ENCODE results near the gene CC2D2B. TPM values are rescaled to one million over a fixed set of nuclear protein-coding genes. Genes with fewer than 3 reads are reported as not detected.
A peak's percentile ranks its signal among the peaks of the same experiment; 100 is the strongest.
"Not testable (repeated sequence)": the region's sequence is repeated elsewhere in the genome, so short reads cannot be mapped to it uniquely, and the experiment has no call there.

CC2D2B gene
- polyA plus RNA-seq, 1 donor from 2014 or later: 0.28 TPM

DNA sequence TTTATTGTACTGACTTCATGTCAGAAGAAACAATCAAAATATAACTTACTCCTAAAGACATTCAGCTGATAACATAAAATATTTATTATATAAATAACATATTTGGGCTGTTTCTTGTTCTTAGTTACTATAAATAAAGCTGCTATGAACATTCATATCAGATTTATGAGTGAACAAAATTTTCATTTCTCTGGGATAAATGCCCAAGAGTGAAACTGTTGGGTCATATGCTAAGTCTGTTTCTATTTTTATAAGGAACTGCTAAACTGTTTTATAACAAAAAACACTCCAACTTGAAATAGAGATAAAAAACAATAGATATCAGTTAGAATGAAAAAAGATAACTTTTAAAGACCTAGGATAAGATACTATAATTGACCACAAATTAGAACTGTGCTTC is 26.5 kb upstream of the CC2D2B start:
- Mint-ChIP-seq H3K36me3 (peaks cover 7% of the 10 kb centered on the region), H3K27me3 (no peaks in the 10 kb centered on the region)

DNA sequence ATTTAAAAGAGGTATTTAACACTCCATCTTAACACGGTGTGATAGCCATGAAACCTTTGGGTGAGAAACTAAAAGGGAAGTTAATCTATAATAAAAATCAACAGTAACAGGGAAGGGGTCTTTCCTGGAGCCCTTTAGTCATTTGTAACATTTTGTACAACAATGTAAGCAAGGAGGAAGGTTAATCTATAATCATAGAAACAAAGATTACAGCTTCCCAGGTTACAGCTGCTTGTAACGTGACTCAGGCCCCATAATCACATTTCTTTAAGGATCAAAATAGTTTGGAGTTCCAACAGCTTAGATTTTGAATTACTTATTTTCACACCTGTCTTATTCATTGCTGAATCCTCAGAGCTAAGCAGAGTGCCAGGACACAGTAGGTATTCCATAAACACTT is 17.9 kb upstream of the CC2D2B start:
- H3K27ac Mint-ChIP-seq: no peak overlapping the region

More for the DNA sequence above, 26.5 kb upstream of the CC2D2B start:
- Mint-ChIP-seq H3K4me1 (peaks cover 2 to 8% (median 3%) of the 10 kb centered on the region in 3 donors), H3K9me3 (peaks cover 0 to 2% (median 1%) of the 10 kb centered on the region in 3 donors), H3K27ac (no peak overlapping the region), H3K4me3 (no peak overlapping the region)

DNA sequence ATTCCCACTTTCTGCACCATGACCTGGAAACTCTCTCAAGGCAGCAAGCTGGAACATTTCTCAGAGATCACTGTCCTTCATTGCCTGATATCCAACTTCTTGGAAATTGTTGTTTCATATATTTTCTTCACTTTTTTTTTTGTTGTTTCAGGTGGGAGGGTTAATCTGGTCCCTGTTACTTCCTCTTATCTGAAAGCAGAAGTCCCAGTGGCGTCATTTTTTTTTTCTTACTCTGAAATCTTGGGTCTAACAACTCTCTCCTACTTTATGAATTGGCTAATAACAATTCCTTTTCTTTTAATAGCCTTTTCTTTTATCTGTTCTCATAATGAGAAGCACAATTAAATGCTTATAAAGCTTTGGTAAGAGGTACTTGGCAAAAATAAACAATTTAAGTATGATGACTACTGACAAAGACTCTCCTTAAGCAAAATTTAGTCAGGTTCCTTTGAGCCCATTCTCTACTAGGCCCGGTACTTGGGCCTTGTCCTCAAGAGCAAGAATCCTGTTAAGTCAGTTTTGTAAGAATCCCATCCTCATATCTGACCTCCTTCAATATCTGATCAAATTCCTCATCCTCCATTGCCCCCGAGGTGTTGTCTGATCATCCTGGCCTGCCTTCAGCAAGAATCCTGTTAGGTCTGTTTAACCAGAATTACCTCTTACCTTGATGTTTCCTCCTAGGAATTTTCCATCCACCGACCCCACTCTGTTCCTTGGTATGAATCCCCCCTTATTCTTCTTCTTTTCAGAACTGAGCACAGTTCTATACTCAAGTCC is 11.5 kb upstream of the CC2D2B start:
- H3K36me3 Mint-ChIP-seq: peaks cover 11% of the 10 kb centered on the region
- peak overlapping the region in 2 of 4 donors; percentile 0 to 87 for H3K4me3 Mint-ChIP-seq
- H3K4me1 Mint-ChIP-seq: peaks cover 11 to 26% (median 12%) of the 10 kb centered on the region in 3 donors
- H3K27ac Mint-ChIP-seq: peak overlapping the region; percentile 13 to 83 (median 22)
- H3K9me3 Mint-ChIP-seq: peaks cover 0 to 2% (median 0%) of the 10 kb centered on the region in 3 donors
- H3K27me3 Mint-ChIP-seq: no peaks in the 10 kb centered on the region

More for the DNA sequence above, 17.9 kb upstream of the CC2D2B start:
- Mint-ChIP-seq H3K9me3 (peaks cover 0 to 2% (median 0%) of the 10 kb centered on the region in 3 donors), H3K27me3 (no peaks in the 10 kb centered on the region), H3K4me1 (peaks cover 0 to 2% (median 0%) of the 10 kb centered on the region in 3 donors), H3K36me3 (peaks cover 13% of the 10 kb centered on the region), H3K4me3 (no peak overlapping the region)

- peaks cover 5 to 11% (median 9%) of the 10 kb centered on the region in 3 donors for H3K4me1 Mint-ChIP-seq
- not testable (repeated sequence) for H3K27me3 Mint-ChIP-seq, H3K36me3 Mint-ChIP-seq, H3K9me3 Mint-ChIP-seq
- H3K27ac Mint-ChIP-seq: peak overlapping the region in 2 of 3 donors; percentile 5 to 20
- peak overlapping the region; percentile 19 to 96 (median 58) for H3K4me3 Mint-ChIP-seq
Measured at GRCh38 chr10:95905897-95906580, 1.7 kb upstream of the CC2D2B start.

DNA sequence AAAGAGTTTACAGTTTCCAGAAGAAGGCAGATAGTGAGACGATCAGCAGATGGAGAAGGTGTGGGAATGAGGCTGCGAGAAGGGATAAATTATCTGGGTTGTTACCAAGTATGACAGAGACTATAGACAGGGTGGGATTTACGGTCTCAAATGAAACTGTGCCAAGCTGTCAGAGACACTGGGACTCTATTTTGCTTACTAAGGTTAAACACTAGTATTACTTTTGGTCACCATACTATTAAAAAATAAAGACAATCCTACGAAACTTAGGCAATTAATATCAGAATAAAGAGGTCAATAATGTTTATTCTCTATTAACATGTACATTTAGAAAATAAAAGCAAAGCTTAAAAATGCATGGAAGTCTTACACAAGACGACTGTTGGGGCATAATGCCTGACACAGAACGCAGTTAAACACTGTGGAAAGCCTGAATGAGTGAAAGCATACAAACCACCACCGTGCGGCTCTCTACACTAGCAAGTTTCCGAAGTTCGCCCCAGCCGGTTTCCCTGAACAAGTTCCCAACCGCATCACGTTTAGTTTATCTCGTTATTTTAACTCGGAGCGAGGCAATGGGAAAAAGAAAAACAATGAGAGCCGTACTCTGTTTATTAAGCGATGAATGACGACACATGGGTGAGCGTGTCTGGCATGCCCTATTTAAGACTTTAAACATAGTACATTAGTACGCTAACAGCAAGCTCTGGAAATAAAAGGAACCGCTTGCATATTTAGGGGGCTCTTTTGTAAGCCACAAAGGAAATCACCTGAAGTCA is 909 bp upstream of the CC2D2B start:
- Mint-ChIP-seq H3K27ac (peak overlapping the region in 2 of 3 donors; percentile 81 to 90), H3K9me3 (no peaks in the 10 kb centered on the region), H3K36me3 (no peaks in the 10 kb centered on the region), H3K4me1 (peaks cover 5 to 11% (median 9%) of the 10 kb centered on the region in 3 donors), H3K27me3 (no peaks in the 10 kb centered on the region), H3K4me3 (peak overlapping the region; percentile 95 to 97 (median 96))

DNA sequence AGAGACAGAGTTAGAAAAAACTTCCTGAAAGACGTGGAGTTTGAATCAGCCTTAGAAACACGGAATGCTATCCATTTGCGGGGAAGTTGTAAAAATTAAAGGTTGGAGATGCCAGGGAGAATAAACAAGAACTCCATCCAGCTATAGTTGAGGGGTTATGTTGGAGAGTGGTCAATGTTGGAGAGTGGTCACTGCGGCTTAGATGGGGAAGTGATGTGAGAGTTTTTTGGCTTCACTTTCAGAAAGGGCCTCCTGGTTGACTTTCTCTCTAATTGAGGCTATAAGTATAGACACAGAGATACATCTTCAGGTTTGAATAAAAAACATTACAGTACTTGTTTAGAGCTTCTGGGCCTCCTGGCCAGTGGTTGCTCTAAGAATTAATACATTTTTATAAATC is 675 bp downstream of the CC2D2B start:
- Mint-ChIP-seq H3K27me3 (no peaks in the 10 kb centered on the region), H3K36me3 (no peaks in the 10 kb centered on the region), H3K4me1 (peaks cover 5 to 9% (median 5%) of the 10 kb centered on the region in 3 donors), H3K9me3 (no peaks in the 10 kb centered on the region), H3K4me3 (peak overlapping the region; percentile 95 to 97 (median 96)), H3K27ac (no peak overlapping the region)

- Mint-ChIP-seq H3K4me1 (peaks cover 5 to 9% (median 5%) of the 10 kb centered on the region in 3 donors), H3K9me3 (no peaks in the 10 kb centered on the region), H3K27me3 (no peaks in the 10 kb centered on the region), H3K27ac (no peak overlapping the region), H3K4me3 (no peak overlapping the region), H3K36me3 (no peaks in the 10 kb centered on the region)
Measured at GRCh38 chr10:95909561-95909960, 1.8 kb downstream of the CC2D2B start.

DNA sequence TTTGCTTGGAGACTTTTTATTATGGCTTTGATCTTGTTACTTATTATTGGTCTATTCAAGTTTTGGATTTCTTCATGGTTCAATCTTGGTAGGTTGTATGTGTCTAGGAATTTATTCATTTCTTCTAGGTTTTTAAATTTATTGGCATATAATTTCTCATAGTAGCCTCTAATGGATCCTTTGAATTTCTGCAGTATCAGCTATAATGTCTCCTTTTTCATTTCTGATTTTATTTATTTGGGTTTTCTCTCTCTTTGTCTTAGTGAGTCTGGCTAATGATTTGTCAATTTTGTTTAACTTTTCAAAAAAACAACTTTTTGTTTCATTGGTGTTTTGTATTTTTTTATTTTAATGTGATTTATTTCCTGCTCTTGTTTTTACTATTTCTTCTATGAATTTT is 8.3 kb downstream of the CC2D2B start:
- not testable (repeated sequence) for H3K9me3 Mint-ChIP-seq, H3K4me1 Mint-ChIP-seq, H3K27ac Mint-ChIP-seq, H3K36me3 Mint-ChIP-seq, H3K27me3 Mint-ChIP-seq, H3K4me3 Mint-ChIP-seq

DNA sequence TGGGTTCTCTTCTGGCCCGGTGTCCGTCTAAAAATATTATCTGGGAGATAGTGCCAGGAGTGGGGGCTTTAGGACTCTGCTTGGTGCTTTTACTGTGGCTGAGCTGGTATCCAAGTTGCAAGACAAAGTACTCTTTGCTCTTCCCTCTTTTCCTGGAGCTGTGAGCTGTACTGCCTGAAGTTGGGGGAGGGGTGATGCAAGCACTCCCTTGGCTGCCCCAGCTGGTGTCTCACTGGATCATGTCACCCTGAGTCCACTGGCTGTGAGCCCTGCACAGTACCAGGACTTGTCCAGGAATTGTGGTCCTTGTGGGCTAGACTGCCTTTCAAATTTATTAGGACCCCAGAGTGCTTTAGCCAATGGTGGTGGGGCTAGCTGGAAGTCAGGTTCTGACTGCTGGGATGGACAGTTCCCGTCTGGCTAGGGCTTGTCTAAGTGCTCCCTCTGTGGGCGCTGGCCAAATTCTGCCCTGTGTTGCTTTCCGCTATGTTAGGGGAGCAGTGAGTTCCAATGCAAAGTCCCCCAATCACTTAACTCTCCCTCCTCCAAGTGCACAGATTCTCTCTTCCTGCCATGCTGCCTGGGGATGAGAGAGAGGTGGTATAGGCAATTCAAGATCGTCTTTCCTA is 13.1 kb downstream of the CC2D2B start:
- no peaks in the 10 kb centered on the region for H3K9me3 Mint-ChIP-seq
- H3K36me3 Mint-ChIP-seq: no peaks in the 10 kb centered on the region

DNA sequence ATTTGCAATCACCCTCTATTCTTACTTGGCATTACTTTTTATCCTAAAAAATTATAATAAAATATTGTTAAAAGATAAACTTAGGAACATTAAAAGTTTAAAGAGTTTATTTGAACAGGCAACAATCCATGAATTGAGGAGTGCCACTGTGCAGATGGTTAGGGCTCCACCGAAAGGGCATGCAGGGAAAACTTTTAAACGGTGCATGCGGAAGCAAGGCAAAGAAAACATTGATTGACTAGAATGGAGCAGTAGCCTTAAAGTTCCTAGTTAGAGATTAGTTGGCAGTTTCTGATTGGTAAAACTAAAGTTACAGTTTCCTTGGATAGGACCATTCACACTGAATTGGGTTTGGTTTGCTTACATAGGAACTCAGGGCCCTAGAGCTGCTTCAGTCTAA is 17.3 kb downstream of the CC2D2B start:
- Mint-ChIP-seq H3K27ac (no peak overlapping the region), H3K9me3 (no peaks in the 10 kb centered on the region), H3K4me1 (no peaks in the 10 kb centered on the region), H3K27me3 (peaks cover 2% of the 10 kb centered on the region), H3K4me3 (no peak overlapping the region), H3K36me3 (no peaks in the 10 kb centered on the region)

More for the DNA sequence above, 13.1 kb downstream of the CC2D2B start:
- H3K27ac Mint-ChIP-seq: no peak overlapping the region
- no peak overlapping the region for H3K4me3 Mint-ChIP-seq
- H3K27me3 Mint-ChIP-seq: no peaks in the 10 kb centered on the region
- H3K4me1 Mint-ChIP-seq: no peaks in the 10 kb centered on the region

DNA sequence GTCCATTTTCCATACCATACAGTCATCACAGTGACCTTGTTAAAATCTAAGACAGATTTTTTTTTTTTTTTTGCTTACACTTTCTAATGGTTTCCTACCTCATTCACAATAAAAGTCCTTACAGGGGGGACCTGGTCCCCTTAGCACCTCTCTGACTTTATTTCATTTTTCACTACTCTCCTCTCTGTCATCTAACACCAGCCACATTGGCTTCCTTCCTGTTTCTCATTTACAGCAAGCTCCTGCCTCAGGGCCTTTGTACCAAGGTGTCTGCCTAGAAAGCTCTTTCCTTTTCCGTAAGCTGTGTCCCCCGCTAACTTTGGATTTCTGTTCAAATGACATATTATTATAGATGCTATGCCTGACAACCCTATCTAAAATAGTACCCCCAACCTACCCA is 27.7 kb downstream of the CC2D2B start:
- Mint-ChIP-seq H3K9me3 (peaks cover 0 to 8% (median 1%) of the 10 kb centered on the region in 3 donors), H3K4me3 (no peak overlapping the region), H3K36me3 (peaks cover 4% of the 10 kb centered on the region), H3K27me3 (no peaks in the 10 kb centered on the region), H3K4me1 (peaks cover 0 to 3% (median 0%) of the 10 kb centered on the region in 3 donors), H3K27ac (no peak overlapping the region)

DNA sequence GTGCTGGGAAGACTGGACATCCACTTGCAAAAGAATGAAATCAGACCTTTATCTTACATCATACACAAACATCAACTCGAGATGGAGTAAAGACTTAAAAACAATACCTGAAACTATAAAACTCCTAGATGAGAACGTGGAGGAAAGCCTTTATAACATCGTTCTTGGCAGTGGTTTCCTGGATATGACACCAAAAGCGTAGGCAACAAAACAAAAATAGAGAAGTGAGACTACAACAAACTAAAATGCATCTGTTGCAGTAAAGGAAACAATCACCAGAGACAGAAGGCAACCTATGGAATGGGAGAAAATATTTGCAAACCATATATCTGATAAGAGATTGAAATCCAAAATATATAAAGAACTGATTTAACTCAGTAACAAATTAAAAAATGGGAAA is 33.3 kb downstream of the CC2D2B start:
- peaks cover 1% of the 10 kb centered on the region for H3K27me3 Mint-ChIP-seq
- H3K4me3 Mint-ChIP-seq: no peak overlapping the region
- peaks cover 5 to 8% (median 5%) of the 10 kb centered on the region in 3 donors for H3K9me3 Mint-ChIP-seq
- peaks cover 5 to 7% (median 5%) of the 10 kb centered on the region in 3 donors for H3K4me1 Mint-ChIP-seq
- peaks cover 2% of the 10 kb centered on the region for H3K36me3 Mint-ChIP-seq
- H3K27ac Mint-ChIP-seq: no peak overlapping the region

DNA sequence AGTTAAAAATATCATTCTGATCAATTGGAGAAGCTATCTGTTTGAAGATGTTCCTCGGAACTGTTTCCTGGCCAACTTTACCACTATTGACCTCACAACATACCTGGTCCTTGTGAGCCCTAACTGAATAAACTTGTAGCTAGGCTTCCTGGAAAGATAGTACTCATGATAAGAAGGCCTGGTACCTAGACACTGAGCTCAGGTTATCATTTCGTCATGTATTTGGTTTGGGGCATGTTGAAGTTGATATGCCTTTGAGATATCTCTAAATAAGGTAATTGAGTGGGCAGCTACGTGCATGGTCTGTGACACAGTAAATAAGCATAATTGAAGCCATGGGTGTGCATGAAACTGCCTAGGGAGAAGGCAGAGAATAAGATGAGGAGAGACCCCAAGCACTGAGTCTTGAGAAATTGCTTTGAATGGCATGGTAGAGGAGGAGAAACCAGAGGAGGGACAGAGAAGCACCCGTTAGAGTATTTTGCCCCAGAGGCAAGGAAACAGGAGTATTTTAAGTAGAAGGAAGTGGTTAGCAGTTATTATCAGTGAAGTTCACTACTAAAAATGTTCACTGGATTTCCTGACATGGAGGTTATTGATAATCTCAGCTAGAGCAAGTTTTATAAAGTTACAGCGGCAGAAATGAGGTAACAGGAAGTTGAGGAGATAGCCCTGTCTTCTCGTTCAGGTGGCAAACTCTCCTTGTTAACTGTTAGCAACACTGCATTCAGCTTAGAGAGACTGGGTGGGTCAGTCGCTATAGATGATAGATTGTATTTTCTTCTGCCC is 55.6 kb downstream of the CC2D2B start:
- Mint-ChIP-seq H3K36me3 (peaks cover 5% of the 10 kb centered on the region), H3K9me3 (peaks cover 5 to 9% (median 7%) of the 10 kb centered on the region in 3 donors), H3K27me3 (no peaks in the 10 kb centered on the region), H3K27ac (peak overlapping the region in 2 of 3 donors; percentile 1 to 78), H3K4me3 (peak overlapping the region in 3 of 4 donors; percentile 53 to 73 (median 72)), H3K4me1 (peaks cover 13 to 22% (median 15%) of the 10 kb centered on the region in 3 donors)

GRCh38 chr10:95963991-95964389 is 56.2 kb downstream of the CC2D2B start:
- Mint-ChIP-seq H3K4me3 (peak overlapping the region in 3 of 4 donors; percentile 53 to 73 (median 72)), H3K4me1 (peaks cover 13 to 22% (median 15%) of the 10 kb centered on the region in 3 donors), H3K27ac (peak overlapping the region in 2 of 3 donors; percentile 1 to 78), H3K36me3 (peaks cover 2% of the 10 kb centered on the region), H3K9me3 (peaks cover 2 to 4% (median 3%) of the 10 kb centered on the region in 3 donors), H3K27me3 (no peaks in the 10 kb centered on the region)
